K562 (cell line): ENCODE results near the gene ACP6. TPM values are rescaled to one million over a fixed set of nuclear protein-coding genes. Genes with fewer than 3 reads are reported as not detected.

ENCODE experiments used
- ARID2 ChIP-seq: fragments of 450-650 bp; IDR thresholded peaks from 2 replicates; pipeline ENCODE4 v1.6.1; 2017; ENCODE audit warnings: antibody characterized with exemption, mild to moderate bottlenecking
- ATF1 ChIP-seq, 2 experiments: fragments of 450-650 bp in 1 of 2; IDR thresholded peaks; 2 replicates each; pipeline ENCODE4 v1.6.1; 2016; ENCODE audit warnings: missing compliant biosample characterization in 1 of 2, missing genetic modification characterization in 1 of 2
- ATF7 ChIP-seq: fragments of 450-650 bp; IDR thresholded peaks from 2 replicates; pipeline ENCODE4 v1.7.1; 2014; ENCODE audit warnings: mild to moderate bottlenecking, moderate library complexity
- CREB1 ChIP-seq, 2 experiments: sonication (generic) in 1 of 2; formaldehyde crosslinking in 1 of 2; IDR thresholded peaks; 2 replicates each; pipeline versions ENCODE4 v1.6.1 to v1.8.0; 2012 to 2022; ENCODE audit warnings: inconsistent platforms in 1 of 2, mild to moderate bottlenecking in 1 of 2, missing genetic modification reagents in 1 of 2, moderate library complexity in 1 of 2
- DIDO1 ChIP-seq: fragments of 450-650 bp; IDR thresholded peaks from 2 replicates; pipeline ENCODE4 v1.6.1; 2016; ENCODE audit warnings: low read depth, missing biosample characterization, missing genetic modification characterization
- GATA2 ChIP-seq: sonication (generic); formaldehyde crosslinking; IDR thresholded peaks from 2 replicates; pipeline ENCODE4 v1.4.0; 2020; ENCODE audit warnings: mild to moderate bottlenecking, missing genetic modification reagents
- HDAC1 ChIP-seq, 2 experiments: fragments of 450-650 bp; IDR thresholded peaks; 2 replicates each; pipeline ENCODE4 v1.6.1; 2016 to 2017; ENCODE audit warnings: inconsistent platforms in 1 of 2, mild to moderate bottlenecking in 1 of 2, moderate library complexity in 1 of 2
- JUND ChIP-seq, 2 experiments: IDR thresholded peaks; 2 replicates in 1 of 2; 3 replicates in 1 of 2; pipeline ENCODE4 v1.6.1; 2011; ENCODE audit warnings: borderline replicate concordance in 2 of 2, low read depth in 2 of 2, low read length in 2 of 2, improper control_type of control experiment in 1 of 2, missing biosample characterization in 1 of 2, missing genetic modification characterization in 1 of 2, missing genetic modification reagents in 1 of 2
- LCOR ChIP-seq: sonication (generic); formaldehyde crosslinking; IDR thresholded peaks from 2 replicates; pipeline ENCODE4 v1.8.0; 2022; ENCODE audit warnings: mild to moderate bottlenecking, missing genetic modification reagents
- MECOM ChIP-seq: fragments of 250-450 bp; sonication (Bioruptor Pico); IDR thresholded peaks from 2 replicates; pipeline ENCODE4 v1.8.0; 2022; ENCODE audit warnings: inconsistent platforms
- MEF2A ChIP-seq: IDR thresholded peaks from 2 replicates; pipeline ENCODE4 v1.6.1; 2011; ENCODE audit warnings: low read depth, mild to moderate bottlenecking, low read length, moderate library complexity; ENCODE audit not compliant: control insufficient read depth
- POLR2A ChIP-seq: fragments of 450-650 bp; conservative IDR thresholded peaks from 2 replicates; pipeline ENCODE4 v1.6.1; 2016
- POLR2G ChIP-seq: fragments of 200-400 bp; formaldehyde crosslinking; IDR thresholded peaks from 2 replicates; pipeline ENCODE4 v1.6.1; 2017; ENCODE audit warnings: low read depth, mild to moderate bottlenecking, antibody characterized with exemption, low read length, moderate library complexity
- PTRF ChIP-seq: fragments of 450-650 bp; IDR thresholded peaks from 2 replicates; pipeline ENCODE4 v1.6.1; 2016; ENCODE audit warnings: mild to moderate bottlenecking, missing genetic modification characterization, missing compliant biosample characterization
- RAD21 ChIP-seq, 2 experiments: fragments of 250-450 bp in 1 of 2; fragments of 450-650 bp in 1 of 2; sonication (Bioruptor Pico) in 1 of 2; formaldehyde crosslinking in 1 of 2; IDR thresholded peaks in 1 of 2; conservative IDR thresholded peaks in 1 of 2; 2 replicates each; pipeline versions ENCODE4 v1.4.0 to v1.8.0; 2020 to 2022; ENCODE audit warnings: mild to moderate bottlenecking in 2 of 2, moderate library complexity in 1 of 2
- ZNF707 ChIP-seq: fragments of 250-450 bp; sonication (Bioruptor Pico); conservative IDR thresholded peaks from 2 replicates; pipeline ENCODE4 v1.8.0; 2022; ENCODE audit warnings: inconsistent platforms, mild to moderate bottlenecking, moderate library complexity
- polyA plus RNA-seq, 8 experiments: library from polyadenylated mRNA; depleted of rRNA in 4 of 8; stranded (reverse) in 5 of 8; unstranded in 3 of 8; fragments of >200 nt; fragmentation: Nextera tagmentation in 2 of 8; fragmentation: Illumina TruSeq in 1 of 8; extraction: Ambion mirVana in 2 of 8; extraction: Trizol in 1 of 8; gene quantifications; 2 replicates each; pipeline versions ENCODE4 v1.2.1 to v1.2.3, GENCODE V29; 2011 to 2014; ENCODE audit warnings: inconsistent platforms in 1 of 8, missing spikeins in 1 of 8
- total RNA-seq, 7 experiments: library from RNA; depleted of rRNA in 6 of 7; stranded (reverse); fragments of >200 nt in 6 of 7; fragmentation: Illumina TruSeq in 2 of 7; extraction: Trizol in 2 of 7; gene quantifications; 2 replicates each; pipeline versions ENCODE4 v1.2.1 to v1.2.3, GENCODE V29; 2011 to 2021; ENCODE audit warnings: low replicate concordance in 1 of 7
- TF ChIP-seq, protein P1 (sequence below), 2 experiments: fragments of 450-650 bp; IDR thresholded peaks; 2 replicates each; pipeline ENCODE4 v1.6.1; 2018; ENCODE audit warnings: mild to moderate bottlenecking in 2 of 2, low read depth in 1 of 2; ENCODE audit not compliant: partially characterized antibody in 2 of 2
- TF ChIP-seq, protein P2 (sequence below): fragments of 450-650 bp; IDR thresholded peaks from 2 replicates; pipeline ENCODE4 v1.6.1; 2018; ENCODE audit not compliant: partially characterized antibody

The ACP6 gene
- total and polyA plus RNA-seq, 9 of the 15 experiments (the other 6 are each of a cell fraction or from before 2014, with no cell fraction given): 0.05 to 1.4 (median 0.49) TPM

DNA sequence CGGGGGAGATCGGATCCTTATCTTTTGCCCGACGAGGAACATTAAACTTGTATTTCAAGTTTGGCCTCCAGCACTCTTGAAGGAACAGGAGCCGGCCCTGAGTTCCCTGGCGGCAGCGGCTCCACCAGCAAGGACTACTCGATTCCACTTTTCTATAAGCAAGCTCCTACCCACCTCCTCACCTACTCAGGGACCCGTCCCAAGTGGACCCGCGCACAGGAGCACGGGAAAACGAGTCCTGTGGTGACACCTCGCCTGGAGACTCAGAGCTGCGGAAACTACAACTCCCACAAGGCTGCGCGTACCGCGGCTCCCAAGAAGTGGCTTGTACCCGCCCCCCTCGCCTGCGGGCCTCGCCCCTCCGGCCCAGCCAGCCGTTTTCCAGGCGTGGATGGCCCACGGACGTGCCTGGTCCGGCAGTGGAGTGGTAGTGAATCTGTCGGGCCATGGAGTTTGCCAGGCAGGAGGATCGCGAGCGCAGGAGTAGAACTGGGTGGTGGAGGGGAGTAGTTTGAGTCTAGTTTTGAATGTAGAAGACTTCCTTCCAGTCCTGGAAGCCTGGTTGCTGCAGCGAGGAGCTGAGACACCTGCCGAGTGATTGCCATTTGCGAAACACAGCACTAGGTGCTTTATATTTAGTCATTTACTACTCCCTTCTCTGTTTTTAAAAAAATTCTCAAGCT lies at the start of gene ACP6 (continued):
- TF ChIP-seq, protein P1, sequence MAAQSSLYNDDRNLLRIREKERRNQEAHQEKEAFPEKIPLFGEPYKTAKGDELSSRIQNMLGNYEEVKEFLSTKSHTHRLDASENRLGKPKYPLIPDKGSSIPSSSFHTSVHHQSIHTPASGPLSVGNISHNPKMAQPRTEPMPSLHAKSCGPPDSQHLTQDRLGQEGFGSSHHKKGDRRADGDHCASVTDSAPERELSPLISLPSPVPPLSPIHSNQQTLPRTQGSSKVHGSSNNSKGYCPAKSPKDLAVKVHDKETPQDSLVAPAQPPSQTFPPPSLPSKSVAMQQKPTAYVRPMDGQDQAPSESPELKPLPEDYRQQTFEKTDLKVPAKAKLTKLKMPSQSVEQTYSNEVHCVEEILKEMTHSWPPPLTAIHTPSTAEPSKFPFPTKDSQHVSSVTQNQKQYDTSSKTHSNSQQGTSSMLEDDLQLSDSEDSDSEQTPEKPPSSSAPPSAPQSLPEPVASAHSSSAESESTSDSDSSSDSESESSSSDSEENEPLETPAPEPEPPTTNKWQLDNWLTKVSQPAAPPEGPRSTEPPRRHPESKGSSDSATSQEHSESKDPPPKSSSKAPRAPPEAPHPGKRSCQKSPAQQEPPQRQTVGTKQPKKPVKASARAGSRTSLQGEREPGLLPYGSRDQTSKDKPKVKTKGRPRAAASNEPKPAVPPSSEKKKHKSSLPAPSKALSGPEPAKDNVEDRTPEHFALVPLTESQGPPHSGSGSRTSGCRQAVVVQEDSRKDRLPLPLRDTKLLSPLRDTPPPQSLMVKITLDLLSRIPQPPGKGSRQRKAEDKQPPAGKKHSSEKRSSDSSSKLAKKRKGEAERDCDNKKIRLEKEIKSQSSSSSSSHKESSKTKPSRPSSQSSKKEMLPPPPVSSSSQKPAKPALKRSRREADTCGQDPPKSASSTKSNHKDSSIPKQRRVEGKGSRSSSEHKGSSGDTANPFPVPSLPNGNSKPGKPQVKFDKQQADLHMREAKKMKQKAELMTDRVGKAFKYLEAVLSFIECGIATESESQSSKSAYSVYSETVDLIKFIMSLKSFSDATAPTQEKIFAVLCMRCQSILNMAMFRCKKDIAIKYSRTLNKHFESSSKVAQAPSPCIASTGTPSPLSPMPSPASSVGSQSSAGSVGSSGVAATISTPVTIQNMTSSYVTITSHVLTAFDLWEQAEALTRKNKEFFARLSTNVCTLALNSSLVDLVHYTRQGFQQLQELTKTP (IDR thresholded peaks at IDR 0.05; ENCODE audit: low read depth in 1 of 2, partially characterized antibody in 2 of 2): peak in 1 of 2 experiments; percentile 95
- TF ChIP-seq POLR2G: peak; percentile 51; the same call in 1 of the 2 replicates
- no peak for TF ChIP-seq GATA2
- TF ChIP-seq HDAC1 (IDR thresholded peaks at IDR 0.05): no peak
- TF ChIP-seq ATF7: peak; percentile 74
- no peak for TF ChIP-seq LCOR (CRISPR knock-in tag)
- no peak for TF ChIP-seq RAD21 (CRISPR knock-in tag; conservative IDR thresholded peaks at IDR 0.05 in 1 of 2, IDR thresholded peaks at IDR 0.05 in 1 of 2)
- no peak for TF ChIP-seq PTRF (tag)
- no peak for TF ChIP-seq DIDO1 (tag)
- 0 out of 2 replicates have a peak, but pooled peaks have one; percentile 17 for TF ChIP-seq CREB1 (IDR thresholded peaks at IDR 0.05)
- TF ChIP-seq CREB1 (CRISPR knock-in tag; IDR thresholded peaks at IDR 0.05): no peak
- TF ChIP-seq MEF2A: no peak
- no peak for TF ChIP-seq MECOM (CRISPR knock-in tag)
- TF ChIP-seq POLR2A: no peak
- no peak for TF ChIP-seq JUND (IDR thresholded peaks at IDR 0.05; ENCODE audit: borderline replicate concordance, low read depth, low read length)
- TF ChIP-seq JUND (tag; IDR thresholded peaks at IDR 0.05; ENCODE audit: borderline replicate concordance, low read depth, low read length): no peak; the same call in 2 of the 3 replicates
- TF ChIP-seq, protein P2, sequence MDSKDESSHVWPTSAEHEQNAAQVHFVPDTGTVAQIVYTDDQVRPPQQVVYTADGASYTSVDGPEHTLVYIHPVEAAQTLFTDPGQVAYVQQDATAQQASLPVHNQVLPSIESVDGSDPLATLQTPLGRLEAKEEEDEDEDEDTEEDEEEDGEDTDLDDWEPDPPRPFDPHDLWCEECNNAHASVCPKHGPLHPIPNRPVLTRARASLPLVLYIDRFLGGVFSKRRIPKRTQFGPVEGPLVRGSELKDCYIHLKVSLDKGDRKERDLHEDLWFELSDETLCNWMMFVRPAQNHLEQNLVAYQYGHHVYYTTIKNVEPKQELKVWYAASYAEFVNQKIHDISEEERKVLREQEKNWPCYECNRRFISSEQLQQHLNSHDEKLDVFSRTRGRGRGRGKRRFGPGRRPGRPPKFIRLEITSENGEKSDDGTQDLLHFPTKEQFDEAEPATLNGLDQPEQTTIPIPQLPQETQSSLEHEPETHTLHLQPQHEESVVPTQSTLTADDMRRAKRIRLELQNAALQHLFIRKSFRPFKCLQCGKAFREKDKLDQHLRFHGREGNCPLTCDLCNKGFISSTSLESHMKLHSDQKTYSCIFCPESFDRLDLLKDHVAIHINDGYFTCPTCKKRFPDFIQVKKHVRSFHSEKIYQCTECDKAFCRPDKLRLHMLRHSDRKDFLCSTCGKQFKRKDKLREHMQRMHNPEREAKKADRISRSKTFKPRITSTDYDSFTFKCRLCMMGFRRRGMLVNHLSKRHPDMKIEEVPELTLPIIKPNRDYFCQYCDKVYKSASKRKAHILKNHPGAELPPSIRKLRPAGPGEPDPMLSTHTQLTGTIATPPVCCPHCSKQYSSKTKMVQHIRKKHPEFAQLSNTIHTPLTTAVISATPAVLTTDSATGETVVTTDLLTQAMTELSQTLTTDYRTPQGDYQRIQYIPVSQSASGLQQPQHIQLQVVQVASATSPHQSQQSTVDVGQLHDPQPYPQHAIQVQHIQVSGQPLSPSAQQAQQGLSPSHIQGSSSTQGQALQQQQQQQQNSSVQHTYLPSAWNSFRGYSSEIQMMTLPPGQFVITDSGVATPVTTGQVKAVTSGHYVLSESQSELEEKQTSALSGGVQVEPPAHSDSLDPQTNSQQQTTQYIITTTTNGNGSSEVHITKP: peak; percentile 95
- no peak for TF ChIP-seq ATF1 (CRISPR knock-in tag; IDR thresholded peaks at IDR 0.05)
- peak; percentile 40; the same call in 1 of the 2 replicates for TF ChIP-seq ATF1 (tag; IDR thresholded peaks at IDR 0.05)
- TF ChIP-seq ZNF707: no peak
- TF ChIP-seq ARID2: no peak
